SU-DHL-6 (cell line): Measurements from ENCODE around the gene TAOK1.

Source experiments
- H2AFZ ChIP-seq: fragments of 200-600 bp; sonication (generic); 2 replicates; pipeline ENCODE4 v1.6.1; 2014; ENCODE audit warnings: low read depth, mild to moderate bottlenecking, moderate library complexity, mixed read lengths, antibody characterized with exemption, low read length; ENCODE audit not compliant: severe bottlenecking
- H3F3A ChIP-seq: fragments of 200-600 bp; shearing (Covaris generic); 2 replicates; pipeline ENCODE4 v1.6.0; 2016; ENCODE audit warnings: antibody characterized with exemption, mild to moderate bottlenecking; ENCODE audit not compliant: insufficient read depth
- H3K27ac ChIP-seq: fragments of 200-600 bp; sonication (generic); 2 replicates; pipeline ENCODE4 v1.5.1; 2016; ENCODE audit warnings: low read depth, mild to moderate bottlenecking, low read length, moderate library complexity, mixed read lengths
- H3K27me3 ChIP-seq: fragments of 200-600 bp; sonication (generic), shearing (Covaris generic); 2 replicates; pipeline ENCODE4 v1.6.0; 2014; ENCODE audit warnings: mild to moderate bottlenecking, low read length
- H3K36me3 ChIP-seq: fragments of 200-600 bp; sonication (generic); 2 replicates; pipeline ENCODE4 v1.6.1; 2014; ENCODE audit warnings: mild to moderate bottlenecking, low read length, mixed read lengths
- H3K4me2 ChIP-seq: fragments of 300-600, 200-600 bp; shearing (Covaris generic), sonication (generic); 2 replicates; pipeline ENCODE4 v1.6.0; 2014; ENCODE audit warnings: low read length, low read depth, mild to moderate bottlenecking; ENCODE audit not compliant: poor library complexity, severe bottlenecking
- H3K4me3 ChIP-seq: fragments of 200-600 bp; sonication (generic); 2 replicates; pipeline ENCODE4 v1.5.1; 2014; ENCODE audit warnings: antibody characterized with exemption, low read length, mild to moderate bottlenecking, mixed read lengths; ENCODE audit not compliant: insufficient read depth, poor library complexity, severe bottlenecking
- H3K79me2 ChIP-seq: fragments of 200-600 bp; sonication (generic); 2 replicates; pipeline ENCODE4 v1.6.1; 2014; ENCODE audit warnings: mild to moderate bottlenecking, low read length, moderate library complexity; ENCODE audit not compliant: insufficient read depth
- H3K9ac ChIP-seq: fragments of 200-600 bp; sonication (generic); 2 replicates; pipeline ENCODE4 v1.7.0; 2014; ENCODE audit warnings: mild to moderate bottlenecking, low read length
- H3K9me2 ChIP-seq: fragments of 200-600 bp; sonication (generic); replicated peaks from 2 replicates; pipeline ENCODE4 v1.6.1; 2014; ENCODE audit warnings: low read length; ENCODE audit not compliant: insufficient read depth
- H3K9me3 ChIP-seq: fragments of 200-600 bp; sonication (generic); 2 replicates; pipeline ENCODE4 v1.6.1; 2014; ENCODE audit warnings: low read length, mixed read lengths; ENCODE audit not compliant: insufficient read depth
- H4K20me1 ChIP-seq: fragments of 200-600 bp; sonication (generic); 2 replicates; pipeline ENCODE4 v1.6.1; 2014; ENCODE audit warnings: low read depth, mild to moderate bottlenecking, antibody characterized with exemption, low read length, moderate library complexity, mixed read lengths
- EZH2phosphoT487 ChIP-seq: fragments of 200-600 bp; sonication (generic), shearing (Covaris generic); conservative IDR thresholded peaks from 2 replicates; pipeline ENCODE4 v1.6.1; 2018; ENCODE audit warnings: mild to moderate bottlenecking, antibody characterized with exemption, low read length, moderate library complexity, mixed read lengths
- TF ChIP-seq, protein P1 (sequence below): fragments of 200-600 bp; sonication (generic); IDR thresholded peaks from one replicate; pipeline ENCODE4 v1.5.1; 2017; ENCODE audit warnings: antibody characterized with exemption, mild to moderate bottlenecking, low read length, moderate library complexity; ENCODE audit not compliant: insufficient read depth, poor library complexity, severe bottlenecking

Gene TAOK1

DNA sequence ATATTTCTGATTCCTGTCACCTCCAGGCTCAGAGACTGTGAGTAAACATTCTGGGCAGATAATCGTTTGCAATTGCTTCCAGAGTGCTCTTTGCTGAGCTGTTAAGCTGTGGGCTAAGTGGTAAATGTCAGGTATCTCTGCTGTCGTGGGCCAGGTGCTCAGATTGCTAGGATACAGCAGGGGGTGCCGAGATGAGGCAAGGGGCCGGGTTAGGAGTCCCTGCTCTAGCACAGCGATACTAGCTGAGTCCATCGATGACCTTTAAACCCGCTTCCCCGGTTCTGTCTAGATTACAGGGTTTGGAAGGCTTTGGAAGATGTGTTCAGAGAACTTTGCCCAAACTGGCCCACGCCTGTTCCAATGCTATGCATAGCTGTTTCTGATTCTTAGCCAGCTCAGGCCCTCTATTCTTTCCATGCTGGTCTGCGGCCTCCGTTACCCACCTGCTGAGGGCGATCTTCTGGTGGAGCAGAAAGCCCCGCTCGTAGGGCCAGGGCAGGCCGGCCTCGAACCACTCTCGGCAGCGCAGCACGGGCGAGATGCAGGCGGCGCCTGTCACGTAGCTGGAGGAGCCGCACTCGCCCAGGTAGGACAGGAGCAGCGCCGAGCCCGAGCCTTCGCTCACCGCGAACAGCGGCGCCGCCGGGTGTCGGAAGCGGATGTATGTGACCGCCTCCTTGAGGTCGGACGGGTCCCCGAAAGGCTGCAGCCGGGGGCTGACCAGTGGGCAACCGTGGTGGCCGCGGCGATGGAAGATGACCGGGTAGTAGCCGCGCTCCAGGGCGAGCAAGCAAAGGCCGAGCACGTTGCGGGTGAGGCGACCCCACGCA, 175.7 kb downstream of the TAOK1 start:
- Histone ChIP-seq H3K4me2 (peak overlapping the region; percentile 65), H3F3A (peaks cover 6% of the 10 kb centered on the region; the same call in 1 of the 2 replicates), H3K4me3 (peak overlapping the region; percentile 62), H4K20me1 (no peaks in the 10 kb centered on the region), H3K9me2 (no peaks in the 10 kb centered on the region), H3K9me3 (no peaks in the 10 kb centered on the region), H3K27ac (peak overlapping the region; percentile 81), H2AFZ (peak overlapping the region; percentile 83), H3K27me3 (no peaks in the 10 kb centered on the region), H3K79me2 (peaks cover 14% of the 10 kb centered on the region), H3K36me3 (no peaks in the 10 kb centered on the region), H3K9ac (peak overlapping the region; percentile 90)
- TF ChIP-seq, protein P1, sequence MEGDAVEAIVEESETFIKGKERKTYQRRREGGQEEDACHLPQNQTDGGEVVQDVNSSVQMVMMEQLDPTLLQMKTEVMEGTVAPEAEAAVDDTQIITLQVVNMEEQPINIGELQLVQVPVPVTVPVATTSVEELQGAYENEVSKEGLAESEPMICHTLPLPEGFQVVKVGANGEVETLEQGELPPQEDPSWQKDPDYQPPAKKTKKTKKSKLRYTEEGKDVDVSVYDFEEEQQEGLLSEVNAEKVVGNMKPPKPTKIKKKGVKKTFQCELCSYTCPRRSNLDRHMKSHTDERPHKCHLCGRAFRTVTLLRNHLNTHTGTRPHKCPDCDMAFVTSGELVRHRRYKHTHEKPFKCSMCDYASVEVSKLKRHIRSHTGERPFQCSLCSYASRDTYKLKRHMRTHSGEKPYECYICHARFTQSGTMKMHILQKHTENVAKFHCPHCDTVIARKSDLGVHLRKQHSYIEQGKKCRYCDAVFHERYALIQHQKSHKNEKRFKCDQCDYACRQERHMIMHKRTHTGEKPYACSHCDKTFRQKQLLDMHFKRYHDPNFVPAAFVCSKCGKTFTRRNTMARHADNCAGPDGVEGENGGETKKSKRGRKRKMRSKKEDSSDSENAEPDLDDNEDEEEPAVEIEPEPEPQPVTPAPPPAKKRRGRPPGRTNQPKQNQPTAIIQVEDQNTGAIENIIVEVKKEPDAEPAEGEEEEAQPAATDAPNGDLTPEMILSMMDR = peak; percentile 39
- TF ChIP-seq EZH2phosphoT487 = no peak

DNA sequence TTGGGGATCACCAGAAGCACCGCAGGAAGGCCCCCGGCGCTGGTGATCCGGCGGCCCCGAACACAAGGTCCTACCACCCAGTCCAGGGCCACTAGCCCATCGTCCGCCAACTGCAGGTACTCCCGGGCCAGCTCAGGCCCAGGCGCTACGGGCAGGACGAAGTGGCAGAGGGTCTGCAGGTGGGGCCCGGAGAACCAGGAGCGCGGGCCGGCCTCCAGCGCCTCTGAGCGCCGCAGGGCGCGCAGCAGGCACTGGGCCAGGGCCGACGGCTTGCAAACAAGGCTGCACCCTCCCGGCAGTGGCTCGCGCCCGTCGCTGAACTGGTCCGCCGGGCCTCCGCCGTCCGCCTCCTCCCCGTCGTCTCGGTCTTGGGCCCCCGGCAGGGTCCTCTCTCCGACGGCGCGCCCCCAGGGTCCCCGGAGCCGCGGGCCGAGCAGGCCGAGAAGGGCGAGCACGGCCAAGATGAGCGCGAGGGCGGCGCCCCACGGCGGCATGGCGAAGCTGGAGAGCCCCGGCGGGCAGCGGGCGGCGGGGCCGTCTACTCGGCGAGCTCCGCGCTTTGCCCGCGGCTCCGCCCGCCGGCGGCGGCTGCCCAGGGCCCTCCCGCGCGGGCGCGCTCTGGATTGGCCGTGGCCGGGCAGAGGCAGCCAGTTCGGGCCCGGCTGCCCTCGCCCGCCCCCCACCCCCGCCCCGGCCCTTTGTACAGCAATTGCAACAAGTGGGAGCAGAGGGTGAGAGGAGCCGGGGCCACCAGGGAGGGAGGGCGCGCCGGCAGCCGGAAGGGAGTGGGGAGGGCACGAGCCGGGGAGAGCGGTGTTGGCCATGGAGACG, 176.5 kb downstream of the TAOK1 start, which contains the start of gene ABHD15:
TSS of gene ABHD15 (minus strand) at position 565 of the 831 bp plus-strand sequence. CDS start at position 494, 71 bp downstream.
- no peaks in the 10 kb centered on the region for H4K20me1 ChIP-seq
- no peaks in the 10 kb centered on the region for H3K27me3 ChIP-seq
- TF ChIP-seq, protein P1 = no peak
- TF ChIP-seq EZH2phosphoT487 = no peak
- H3K9ac ChIP-seq = peak within 1 kb of the TSS; percentile 90
- no peaks in the 10 kb centered on the region for H3K9me3 ChIP-seq
- H3K36me3 ChIP-seq = no peaks in the 10 kb centered on the region
- peak within 1 kb of the TSS; percentile 65 for H3K4me2 ChIP-seq
- peak within 1 kb of the TSS; percentile 78 for H3K4me3 ChIP-seq
- peak within 1 kb of the TSS; percentile 83 for H2AFZ ChIP-seq
- H3F3A ChIP-seq = 0 out of 2 replicates have a peak, but pooled peaks cover 4% of the 10 kb centered on the region
- H3K27ac ChIP-seq = peak within 1 kb of the TSS; percentile 81
- H3K9me2 ChIP-seq = no peaks in the 10 kb centered on the region
- H3K79me2 ChIP-seq = peaks cover 14% of the 10 kb centered on the region

DNA sequence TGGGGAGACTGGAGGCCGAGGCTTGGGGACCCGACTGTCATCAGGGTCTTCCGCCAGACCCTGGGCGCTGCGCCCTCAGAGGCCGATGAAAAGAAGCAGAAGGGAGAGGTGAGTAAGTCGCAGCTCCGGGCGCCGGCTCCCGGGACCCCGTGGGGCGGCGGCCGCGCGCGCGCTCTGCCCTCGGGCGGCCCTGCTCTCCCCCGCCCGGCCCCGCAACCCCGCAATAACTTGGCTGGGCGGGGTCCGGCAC, 177.1 kb downstream of the TAOK1 start:
- H3K79me2 ChIP-seq = peaks cover 14% of the 10 kb centered on the region
- no peaks in the 10 kb centered on the region for H3K9me3 ChIP-seq
- 0 out of 2 replicates have a peak, but pooled peaks cover 4% of the 10 kb centered on the region for H3F3A ChIP-seq
- H3K4me3 ChIP-seq = peak overlapping the region; percentile 78
- no peaks in the 10 kb centered on the region for H3K36me3 ChIP-seq
- no peaks in the 10 kb centered on the region for H3K27me3 ChIP-seq
- peak overlapping the region; percentile 90 for H3K9ac ChIP-seq
- H4K20me1 ChIP-seq = no peaks in the 10 kb centered on the region
- peak overlapping the region; percentile 81 for H3K27ac ChIP-seq
- H3K9me2 ChIP-seq = no peaks in the 10 kb centered on the region
- H3K4me2 ChIP-seq = peak overlapping the region; percentile 65
- TF ChIP-seq EZH2phosphoT487 = no peak
- TF ChIP-seq, protein P1 = no peak
- peak overlapping the region; percentile 39 for H2AFZ ChIP-seq
